Measurements from ENCODE around the gene FAM83F.

DNA sequence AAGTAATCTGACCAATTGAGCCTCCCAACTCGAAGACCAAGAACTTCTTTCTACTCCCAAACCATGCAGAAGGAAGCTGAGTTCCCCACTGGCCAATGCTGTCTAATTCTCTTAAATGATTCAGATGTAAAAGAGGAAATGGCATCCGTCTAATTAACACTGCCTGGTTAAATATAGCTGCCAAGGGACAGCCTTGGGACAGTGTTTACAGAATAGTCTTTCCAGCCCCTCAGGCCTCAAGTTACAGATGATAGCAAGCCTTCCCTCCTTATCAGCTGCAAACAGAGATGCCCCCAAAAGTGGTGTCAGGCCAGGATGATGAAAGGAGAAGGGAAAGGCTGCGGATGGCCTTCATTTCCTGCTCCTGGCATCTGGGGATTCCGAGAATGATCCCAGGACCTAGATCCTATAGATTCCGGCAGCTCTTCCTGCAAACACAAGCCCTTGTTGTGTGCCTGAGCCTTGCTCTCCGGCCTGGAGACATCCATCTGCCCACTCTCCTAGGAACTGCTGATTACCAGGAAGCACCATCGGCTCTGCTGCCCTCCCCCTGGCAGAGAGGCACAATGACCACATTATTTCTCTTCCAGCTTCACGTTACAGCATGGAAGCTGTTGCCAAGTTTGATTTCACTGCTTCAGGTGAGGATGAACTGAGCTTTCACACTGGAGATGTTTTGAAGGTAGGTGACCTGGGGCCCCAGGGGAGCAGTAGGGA, 48.1 kb upstream of the FAM83F start:
- TF ChIP-seq POLR2A (IDR thresholded peaks at IDR 0.05; ENCODE audit: low read depth, low read length): no peak
- no peak for TF ChIP-seq BCL11A (IDR thresholded peaks at IDR 0.05; ENCODE audit: low read depth, low read length)
- no peak for TF ChIP-seq ZNF384 (IDR thresholded peaks at IDR 0.05; ENCODE audit: borderline replicate concordance, low read depth, low read length)

All from GM12878 (cell line).